Stimulated activated CD4-positive, alpha-beta T cell treated with anti-CD3 and anti-CD28 coated beads, Interleukin-2, amount 100 ng/mL, for 24 hours (primary cell): Measurements from ENCODE around the gene TMEM80.

Source experiments
- DNase-seq, 2 donors: peaks; one replicate each; pipeline ENCODE4 v3.0.0-alpha.2; 2020

TMEM80 gene

DNA sequence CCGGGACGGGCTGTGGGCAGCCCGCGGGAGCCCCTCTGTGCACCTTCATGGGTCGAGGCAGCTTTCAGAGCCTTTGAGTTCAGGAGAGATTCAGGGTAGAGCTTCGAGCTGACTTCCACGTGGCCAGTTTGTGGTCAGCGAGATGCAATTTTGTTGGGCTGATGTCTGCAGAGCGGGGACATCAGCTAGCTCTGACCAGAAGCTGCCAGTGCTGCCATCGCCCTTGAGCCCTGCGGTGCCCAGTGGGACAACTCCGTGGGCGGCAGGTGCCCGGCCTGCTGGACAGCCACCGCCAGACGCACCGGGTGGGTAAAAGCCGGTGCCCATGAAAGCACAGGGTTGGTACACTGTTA is 52.4 kb downstream of the TMEM80 start:
- DNase-seq = no peak

DNA sequence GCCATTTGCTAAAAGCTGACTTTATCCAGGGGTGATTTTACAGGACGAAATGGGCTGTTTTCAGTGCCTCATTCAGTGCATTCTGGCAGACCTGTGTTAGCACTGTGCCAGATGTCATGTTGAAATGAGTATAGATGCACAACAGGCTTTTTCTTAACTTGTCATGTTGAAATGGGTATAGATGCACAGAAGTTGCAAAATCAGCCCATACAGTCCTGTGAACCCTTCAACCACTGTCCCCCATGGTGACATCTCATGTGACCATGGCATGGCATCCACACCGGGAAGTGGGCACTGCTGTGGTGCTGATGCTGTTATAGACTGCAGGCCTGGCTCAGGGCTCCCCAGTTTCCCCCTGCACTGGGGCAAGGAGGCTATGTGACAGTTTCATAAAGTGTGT is 54.1 kb downstream of the TMEM80 start:
- DNase-seq = no peak
